CD4-positive, alpha-beta T cell treated with Interleukin-10 for 1 hour (primary cell): ENCODE results near the gene ZBTB7B.

Experiments used
- DNase-seq: peaks from one replicate; pipeline ENCODE4 v3.0.0-alpha.2; 2020

ZBTB7B gene

DNA sequence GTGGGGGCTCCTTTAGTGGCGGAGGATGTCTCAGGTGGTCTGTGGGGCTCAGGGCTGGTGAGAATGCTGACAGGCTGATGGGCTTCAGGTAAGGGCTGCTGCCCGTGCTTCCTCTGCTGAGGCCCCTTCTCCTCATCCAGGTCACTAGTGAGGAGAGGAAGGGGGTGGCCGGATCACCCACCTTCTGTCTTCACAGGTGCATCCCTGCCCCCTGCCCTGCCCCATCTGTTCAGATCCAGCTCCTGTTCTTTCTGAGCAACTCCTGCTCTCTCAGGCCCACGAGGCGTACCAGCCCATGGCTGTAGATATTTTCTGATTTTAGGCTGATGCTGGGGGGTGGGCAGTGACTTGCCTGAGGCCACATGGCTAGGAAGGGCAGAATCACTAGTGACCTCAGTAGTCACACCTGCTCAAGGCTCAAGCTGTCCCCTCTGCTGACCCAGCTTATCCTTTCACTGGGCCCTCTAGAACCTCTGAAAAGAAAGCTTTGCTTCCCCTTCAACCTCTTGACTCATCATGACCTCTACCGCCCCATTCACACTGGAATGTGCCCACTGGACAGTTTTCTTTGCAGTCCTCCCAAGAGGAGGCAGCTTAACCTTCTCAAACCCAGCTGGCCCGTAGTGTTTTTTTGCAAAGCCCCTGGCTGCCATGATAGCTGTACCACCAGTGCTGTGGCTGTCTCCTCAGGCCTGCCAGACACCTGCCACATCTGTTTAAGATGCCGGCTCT is 16.2 kb downstream of the ZBTB7B start:
- DNase-seq: no peak

DNA sequence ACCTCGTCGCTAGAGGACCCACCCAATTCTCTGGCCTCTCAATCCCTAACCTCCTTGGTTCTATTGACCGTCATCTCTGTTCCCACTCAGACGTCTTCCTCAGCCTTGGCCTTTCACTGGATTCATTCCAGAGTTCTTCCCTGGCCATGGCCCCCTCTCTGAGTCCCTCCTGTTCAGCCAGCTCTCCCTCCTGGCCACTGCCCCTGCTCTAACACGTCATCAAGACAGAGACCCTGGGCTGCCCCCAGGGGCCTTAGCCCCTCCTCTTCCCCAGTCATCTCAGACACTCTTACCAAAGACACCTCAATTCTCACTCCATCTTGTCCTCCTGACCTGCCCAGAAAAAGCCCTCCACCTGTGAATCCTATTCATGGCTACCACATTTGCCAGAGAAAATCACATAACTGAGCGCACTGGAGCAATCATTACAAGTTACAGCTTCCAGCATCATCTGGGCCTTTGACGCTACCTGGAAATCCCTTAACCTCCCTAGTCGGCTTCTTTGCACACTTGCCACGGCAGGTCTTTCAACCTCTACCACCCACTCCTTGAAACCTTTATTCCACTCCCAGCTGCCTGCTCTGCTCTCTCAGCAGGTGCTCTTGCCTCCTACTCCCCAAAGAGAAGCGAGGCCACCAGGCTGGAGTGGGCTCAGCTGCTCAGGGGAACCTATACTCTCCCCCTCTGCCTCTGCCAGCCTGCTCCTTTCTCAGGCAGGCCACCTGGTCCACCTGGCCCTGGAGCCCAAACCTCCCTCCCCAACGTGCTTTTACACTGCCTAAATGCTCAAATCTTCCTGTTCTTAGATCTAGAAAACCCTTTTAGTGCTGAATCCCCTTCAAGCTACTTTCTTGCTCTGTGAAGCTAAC is 17.0 kb downstream of the ZBTB7B start:
- DNase-seq: no peak

DNA sequence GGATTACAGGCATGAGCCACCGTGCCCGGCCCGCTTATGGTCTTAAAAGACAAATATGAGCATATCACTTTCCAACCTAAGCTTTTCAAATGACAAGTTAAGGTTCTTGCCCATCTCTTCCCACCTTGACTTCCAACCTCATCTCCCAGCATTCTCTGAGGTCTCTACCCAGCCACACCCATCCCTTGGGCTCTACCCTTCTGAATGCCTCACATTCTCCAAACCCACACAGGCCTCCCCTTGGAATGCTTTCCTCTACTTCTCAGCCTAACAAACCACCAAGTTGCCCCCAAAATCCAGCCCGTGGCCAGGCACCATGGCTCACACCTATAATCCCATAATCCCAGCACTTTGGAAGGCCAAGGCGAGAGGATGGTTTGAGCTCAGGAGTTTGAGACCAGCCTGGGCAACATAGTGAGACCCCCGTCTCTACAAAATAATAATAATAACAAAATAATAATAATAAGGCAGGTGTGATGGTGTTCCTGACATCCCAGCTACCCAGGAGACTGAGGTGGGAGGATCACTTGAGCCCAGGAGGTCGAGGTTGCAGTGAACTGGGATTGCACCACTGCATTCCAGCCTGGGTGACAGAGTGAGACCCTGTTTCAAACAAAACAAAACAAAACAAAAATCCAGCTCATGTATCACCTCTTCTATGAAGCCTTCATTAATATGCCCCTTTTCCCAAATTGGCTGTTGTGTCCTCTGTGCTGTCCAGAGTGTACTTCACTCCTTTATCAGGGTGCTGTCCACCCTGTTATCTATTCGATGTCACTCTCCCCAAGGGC is 19.7 kb downstream of the ZBTB7B start:
- no peak for DNase-seq

DNA sequence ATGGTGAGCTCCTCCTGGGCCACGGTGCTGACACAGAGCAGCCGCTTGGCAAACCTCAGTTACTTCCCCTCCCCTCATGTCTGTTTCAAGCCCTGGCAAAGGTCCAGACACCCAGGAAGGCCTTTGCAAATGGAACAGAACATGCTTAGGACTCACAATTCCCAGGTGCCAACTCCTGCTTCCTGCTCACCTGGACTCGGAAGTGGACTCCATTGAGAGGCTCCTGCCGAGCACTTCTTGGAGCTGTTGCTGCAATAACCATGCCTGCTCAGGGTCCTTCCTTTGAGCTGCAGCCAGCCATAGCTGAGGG is 20.3 kb downstream of the ZBTB7B start:
- DNase-seq: no peak

DNA sequence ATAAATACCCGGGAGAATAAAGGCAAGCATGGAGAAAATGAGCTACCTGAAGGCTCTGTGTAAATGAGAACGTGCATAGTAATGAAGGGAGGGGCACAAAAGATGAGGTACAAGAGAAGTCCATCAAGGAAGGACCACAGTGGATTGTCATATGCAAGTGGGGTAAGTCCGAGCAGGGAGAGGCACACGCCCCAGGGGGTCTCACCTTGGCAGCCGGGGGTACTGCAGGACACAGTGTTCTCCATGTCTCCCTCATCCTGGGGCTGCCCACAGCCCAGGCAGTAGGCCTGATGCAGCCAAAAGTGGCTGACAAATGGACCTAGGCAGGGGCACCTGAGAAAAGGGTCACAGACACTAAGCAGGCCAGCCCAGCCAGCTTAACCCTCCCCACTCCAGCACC is 21.0 kb downstream of the ZBTB7B start:
- no peak for DNase-seq

DNA sequence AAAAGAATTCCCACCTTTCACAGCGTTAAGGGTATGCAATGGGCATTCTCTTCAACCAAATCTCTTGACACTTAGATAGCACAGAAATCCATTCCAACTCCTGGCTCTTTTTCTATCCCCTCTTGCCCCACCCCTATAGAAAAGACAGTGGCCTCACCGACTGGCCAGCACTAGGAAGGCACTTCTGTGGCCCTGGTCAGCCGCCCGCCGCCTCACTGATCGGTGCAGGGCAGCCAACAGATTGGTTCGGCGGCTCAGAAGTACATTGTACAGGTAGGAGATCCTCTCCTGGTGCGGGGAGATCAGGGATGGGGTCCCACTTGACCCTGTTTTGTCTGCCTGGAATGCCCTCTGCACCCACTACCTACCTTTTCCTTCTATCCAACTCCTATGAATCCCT is 21.7 kb downstream of the ZBTB7B start:
- DNase-seq: no peak

DNA sequence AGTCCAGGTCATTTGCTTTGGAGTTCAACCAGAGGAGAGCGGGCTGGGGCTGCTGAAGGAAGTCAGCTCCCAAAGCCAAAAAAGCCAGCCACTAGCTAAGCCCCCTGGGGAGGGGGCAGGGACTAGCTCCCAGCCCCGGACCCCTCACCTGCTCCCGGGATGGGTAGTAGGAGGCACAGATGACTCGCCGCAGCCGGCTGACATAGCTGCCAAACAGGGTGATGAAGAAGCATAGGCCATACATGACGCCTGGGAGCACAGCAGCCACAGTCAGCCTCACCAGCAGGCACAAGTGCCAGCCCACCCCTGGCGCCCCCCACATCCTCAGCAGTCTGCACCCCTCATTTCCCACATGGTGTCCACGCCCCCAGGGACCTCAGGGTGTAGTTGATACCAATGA is 23.6 kb downstream of the ZBTB7B start:
- DNase-seq: no peak

DNA sequence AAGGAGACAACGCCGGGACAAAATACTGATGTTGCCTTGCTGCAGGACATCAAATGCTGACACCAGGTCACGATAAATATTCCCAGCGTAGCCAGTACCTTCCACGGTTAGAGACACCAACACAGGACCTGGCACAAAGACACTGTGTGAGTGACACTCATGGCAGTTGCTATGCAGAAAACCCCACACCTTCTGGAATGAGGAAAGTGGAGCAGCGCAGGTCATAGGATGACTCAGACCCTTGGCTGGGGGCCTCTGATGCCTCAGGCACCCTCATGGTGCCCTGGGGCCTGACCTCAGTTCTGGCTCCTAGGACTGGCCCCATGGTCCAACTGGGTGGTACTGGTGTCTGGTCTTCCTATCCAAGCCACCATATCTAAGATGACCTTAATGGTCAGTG is 24.0 kb downstream of the ZBTB7B start:
- no peak for DNase-seq

DNA sequence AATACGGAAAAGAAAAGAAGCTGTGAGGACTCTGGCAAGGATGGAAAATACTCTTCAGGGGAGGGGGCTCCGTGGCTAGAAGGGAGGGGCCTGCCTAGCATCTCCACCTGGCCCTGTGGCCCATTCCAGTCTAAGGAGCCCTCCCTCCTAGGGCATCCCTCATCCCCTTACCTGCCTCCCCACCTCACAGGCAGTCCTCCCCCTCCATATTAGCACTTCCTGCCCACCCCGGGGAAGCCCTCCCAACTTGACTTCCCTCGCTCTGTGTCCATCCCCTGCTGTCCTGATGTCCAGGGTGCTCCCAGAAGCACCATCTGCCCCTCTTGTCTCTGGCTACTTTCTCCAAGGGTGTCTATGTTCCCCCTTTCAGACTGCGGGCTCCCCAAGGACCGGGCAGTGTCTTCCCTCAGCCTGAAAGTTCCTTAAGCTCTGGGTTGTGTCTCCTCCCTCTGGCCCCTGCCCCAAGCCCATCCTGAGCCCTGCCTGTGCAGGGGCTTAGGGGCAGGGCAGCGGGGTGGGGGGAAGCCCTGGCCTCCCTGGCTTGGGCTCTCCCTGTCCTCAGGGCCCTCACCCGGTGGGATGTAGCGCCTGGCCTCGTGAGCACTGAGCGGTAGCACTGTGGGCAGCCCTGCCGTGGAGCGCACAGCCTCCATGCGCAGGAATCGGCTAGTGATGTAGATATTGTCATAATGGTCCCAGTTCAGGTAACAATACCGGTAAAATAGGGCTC is 27.1 kb downstream of the ZBTB7B start:
- DNase-seq: no peak

DNA sequence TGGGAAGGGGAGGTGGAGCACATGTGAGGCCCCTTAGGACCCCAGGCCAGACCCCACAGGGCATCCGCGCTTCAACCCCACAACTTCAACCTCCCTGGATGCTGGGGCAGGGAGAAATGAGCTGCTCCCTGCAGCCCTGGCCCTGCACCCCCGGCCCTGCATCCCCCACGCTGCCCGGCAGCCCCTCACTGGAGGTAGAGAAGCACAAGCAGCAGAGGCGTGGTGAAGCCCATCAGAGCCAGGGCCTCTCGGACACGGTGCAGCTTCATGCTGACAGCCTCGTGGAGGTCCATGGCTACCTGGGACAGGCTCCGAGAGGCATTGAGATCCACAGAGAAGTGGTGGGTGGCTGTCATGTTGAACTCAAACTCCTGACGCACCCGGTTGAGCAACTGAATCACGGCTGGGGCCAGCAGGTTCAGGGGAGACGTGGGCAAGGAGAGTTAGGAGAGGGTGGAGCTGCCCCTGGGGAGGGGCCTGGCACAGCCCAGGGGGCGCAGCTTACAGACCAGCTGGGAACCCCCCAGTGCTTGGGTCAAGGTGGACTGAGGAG is 27.7 kb downstream of the ZBTB7B start:
- no peak for DNase-seq

DNA sequence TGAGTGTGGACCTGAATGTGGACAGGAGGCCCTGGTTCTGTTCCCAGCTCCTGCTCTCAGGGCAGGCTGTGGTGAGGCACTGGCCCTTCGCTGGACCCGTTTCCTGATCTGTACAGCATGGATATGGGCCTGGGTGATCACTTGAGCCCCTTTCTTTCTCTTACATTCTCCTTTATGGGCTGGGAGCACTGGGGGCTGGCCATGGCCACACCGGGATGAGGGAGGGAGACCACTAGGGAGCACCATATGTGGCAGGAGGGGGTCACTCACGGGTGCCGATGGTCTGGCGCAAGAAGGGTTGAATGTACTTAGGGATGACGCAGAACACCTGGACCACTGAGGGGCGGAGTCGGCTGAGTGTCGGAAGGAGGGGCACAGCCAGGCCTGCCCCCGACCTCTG is 28.3 kb downstream of the ZBTB7B start:
- no peak for DNase-seq

DNA sequence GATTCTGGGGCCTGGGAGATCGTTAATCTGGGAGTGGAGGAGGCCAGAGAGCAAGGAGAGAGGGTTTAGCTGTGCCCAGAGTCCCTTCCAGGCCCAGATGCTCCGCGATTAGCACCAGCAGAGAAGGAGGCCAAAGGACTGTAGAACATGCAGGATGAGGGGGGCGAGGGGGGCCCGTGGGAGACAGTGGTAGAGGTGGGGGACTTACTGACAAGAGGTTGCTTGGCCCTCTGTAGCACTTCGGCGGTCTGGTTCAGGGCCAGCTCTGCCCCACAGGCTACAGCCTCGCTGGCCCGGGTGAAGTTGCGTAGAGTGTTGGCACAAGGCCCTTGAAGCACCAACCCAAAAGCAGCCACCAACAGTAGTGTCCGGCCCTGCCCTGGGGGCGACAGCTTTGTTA is 30.3 kb downstream of the ZBTB7B start:
- DNase-seq: no peak

DNA sequence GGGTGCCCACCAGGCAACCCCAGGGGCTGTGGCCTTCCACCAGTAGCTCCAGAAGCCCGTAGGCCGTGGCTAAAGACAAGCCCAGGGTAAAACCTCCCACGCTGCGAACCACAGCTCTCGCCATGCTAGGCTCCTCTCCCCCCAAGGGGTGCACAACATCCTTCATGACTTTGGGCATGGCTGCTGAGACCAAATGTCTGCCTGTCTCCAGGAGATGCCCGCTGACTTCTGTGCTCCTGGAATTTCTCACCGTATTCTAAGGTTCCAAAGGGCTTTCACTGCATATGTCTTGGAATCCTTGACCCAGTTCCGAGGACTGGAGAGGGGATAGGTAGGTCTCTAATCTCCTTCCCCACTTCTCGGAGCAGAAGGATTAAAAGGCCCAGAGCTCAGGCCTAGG is 30.9 kb downstream of the ZBTB7B start, which contains the start of the genes DCST1 and DCST2:
Gene DCST1 (plus strand): TSS at position 301 of the 400 bp plus-strand sequence. CDS start 213 bp downstream, outside the sequence.
Gene DCST2 (minus strand): TSS at position 258 of the 400 bp plus-strand sequence. CDS start 80 bp downstream, at position 178.
- DNase-seq: no peak

DNA sequence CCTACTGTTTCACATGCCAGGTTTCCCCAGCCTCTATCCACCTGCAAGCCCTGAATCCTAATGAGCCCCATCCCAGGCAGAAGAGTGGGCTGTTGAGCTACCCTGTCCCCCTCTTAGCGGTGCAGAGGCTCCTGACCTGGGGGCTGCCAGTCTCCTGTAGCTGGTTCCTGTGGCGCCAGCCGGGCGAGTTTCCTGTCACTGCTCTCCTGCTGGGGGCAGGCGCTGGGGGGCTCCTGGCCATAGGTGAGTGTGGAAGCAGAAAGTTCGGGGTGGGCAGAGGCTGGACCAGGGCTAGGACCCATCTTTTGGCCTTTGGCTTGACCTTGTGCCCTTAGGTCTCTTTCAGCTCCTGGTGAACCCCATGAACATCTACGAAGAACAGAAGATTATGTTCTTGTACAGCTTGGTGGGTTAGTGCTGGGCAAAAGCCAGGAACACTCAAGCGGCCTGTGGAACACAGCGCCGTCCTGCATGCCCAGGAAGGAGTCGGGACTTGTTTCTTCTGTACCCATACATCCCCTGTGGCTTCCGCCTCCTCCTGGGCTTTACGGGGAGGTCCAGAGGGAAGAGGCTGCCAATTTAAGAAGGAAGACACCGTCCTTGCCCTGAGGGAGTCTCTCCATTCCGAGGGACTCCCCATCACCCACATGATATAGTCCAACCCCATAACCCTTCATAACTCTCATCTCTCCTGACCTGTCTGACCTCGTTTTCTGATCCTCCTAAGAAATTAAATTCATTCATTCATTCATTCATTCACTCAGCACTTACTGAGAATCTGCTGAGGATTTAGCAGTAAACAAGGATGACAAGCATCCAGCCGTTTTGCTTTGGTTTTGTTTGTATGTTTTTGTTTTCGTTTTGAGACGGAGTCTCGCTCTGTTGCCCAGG is 32.0 kb downstream of the ZBTB7B start:
- no peak for DNase-seq

DNA sequence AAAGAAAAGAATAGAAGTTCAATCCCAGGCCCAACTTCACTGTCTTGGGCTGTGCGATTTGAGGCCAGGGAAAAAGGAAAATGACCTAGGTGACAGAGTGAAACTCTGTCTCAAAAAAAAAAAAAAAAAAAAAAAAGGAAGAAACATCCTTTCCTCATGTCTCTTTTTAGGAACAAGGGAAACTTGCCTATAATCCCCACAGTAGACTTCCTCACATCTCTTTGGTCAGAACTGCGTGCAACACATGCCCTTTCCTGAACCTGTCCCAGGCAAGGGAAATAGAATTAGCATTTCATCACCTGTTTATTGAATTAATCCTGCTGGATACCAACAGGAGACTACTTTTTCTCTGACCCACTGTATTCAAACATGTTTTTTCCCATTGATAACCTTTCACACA is 33.3 kb downstream of the ZBTB7B start:
- DNase-seq: no peak

DNA sequence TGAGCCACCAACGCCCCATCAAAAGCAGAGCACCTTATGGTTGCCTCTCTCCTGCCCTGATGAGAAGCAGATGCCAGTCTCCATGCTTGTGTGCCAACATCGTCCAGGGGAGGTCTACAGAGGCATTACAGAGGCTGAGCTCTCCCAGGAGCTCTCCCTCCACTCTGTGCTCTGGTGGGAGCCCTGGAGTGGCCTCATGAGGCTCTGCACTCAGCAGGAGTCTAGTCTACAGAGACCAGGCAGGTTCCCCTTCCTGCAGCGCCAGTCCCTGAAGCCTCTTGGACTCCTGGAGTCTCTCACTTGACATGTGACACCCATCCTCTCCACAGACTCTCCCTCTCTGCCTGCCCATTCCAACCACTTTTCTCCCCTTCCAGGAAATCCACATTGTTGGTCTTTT is 34.4 kb downstream of the ZBTB7B start:
- DNase-seq: no peak

DNA sequence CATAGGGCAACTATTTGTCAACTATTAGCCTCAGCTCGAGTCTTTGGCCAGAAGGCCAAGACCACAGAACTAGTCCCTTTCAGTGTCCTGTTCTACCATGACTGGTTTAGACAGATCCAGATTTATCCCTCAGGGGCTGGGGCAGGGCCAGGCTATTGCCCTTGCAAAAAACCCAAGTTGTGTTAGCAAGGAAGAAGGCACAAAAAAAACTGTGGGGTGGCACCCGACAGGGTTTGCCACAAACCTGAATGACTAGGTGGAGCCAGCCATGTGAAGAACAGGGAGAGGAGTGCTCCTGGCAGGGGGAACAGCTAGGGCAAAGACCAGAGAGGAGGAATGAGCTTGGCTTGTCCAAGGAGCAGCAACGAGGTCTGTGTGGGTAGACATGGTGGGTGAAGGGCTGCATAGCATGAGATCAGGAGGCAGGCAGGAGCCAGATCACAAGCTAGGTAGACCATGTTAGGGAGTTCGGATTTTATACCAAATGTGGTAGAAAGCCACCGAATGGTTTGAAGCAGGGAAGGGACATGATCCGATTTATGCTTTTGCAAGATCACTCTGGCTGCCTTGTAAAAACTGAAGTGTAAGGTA is 35.3 kb downstream of the ZBTB7B start:
- DNase-seq: no peak

DNA sequence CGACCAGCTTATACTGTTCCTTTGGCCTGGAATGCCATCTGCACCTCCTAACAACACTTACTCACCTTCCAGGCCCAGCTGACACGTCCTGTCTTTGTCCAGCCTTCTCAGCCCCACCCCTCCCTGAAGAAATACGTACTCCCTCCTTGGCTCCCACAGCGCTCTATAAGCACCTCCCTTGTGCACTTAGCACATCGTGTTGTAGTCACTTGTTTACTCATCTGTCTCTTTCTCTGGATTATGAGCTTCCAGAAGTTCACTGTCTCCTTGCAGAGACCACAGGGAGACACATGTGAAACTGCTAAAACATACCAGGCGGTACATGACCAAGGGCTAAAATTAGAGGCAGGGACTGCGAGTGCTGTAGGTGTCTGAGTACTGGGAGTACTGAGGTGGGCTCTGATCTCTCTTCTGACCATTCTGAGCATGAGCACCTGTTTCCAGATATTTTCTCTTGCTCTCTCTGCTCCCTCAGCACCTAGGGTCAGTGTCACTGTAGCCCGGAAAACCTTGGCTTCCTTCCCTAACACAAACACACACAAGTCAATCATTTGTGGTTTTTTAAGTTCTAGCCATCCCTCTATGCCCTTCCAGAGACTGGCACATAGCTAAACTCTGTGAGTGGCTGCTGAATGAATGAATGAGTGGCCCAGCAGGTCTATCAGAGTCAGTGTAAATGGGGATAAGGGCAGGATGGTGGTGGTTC is 36.2 kb downstream of the ZBTB7B start:
- no peak for DNase-seq

DNA sequence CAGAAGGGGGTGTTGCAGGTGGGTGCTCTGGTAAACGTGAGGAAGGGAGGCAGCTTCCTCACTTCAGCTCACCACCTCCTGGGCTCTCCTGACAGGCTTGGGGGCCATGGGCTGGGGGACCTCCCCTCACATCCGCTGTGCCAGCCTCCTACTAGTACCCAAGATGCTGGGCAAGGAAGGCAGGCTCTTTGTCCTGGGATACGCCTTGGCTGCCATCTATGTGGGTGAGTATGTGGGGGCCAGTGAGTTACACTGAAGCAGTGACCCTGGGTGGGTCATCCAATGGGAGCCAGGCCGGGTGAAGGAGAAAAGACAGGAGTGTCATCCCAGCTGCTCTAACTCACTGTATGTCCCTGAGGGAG is 36.7 kb downstream of the ZBTB7B start:
- DNase-seq: no peak

DNA sequence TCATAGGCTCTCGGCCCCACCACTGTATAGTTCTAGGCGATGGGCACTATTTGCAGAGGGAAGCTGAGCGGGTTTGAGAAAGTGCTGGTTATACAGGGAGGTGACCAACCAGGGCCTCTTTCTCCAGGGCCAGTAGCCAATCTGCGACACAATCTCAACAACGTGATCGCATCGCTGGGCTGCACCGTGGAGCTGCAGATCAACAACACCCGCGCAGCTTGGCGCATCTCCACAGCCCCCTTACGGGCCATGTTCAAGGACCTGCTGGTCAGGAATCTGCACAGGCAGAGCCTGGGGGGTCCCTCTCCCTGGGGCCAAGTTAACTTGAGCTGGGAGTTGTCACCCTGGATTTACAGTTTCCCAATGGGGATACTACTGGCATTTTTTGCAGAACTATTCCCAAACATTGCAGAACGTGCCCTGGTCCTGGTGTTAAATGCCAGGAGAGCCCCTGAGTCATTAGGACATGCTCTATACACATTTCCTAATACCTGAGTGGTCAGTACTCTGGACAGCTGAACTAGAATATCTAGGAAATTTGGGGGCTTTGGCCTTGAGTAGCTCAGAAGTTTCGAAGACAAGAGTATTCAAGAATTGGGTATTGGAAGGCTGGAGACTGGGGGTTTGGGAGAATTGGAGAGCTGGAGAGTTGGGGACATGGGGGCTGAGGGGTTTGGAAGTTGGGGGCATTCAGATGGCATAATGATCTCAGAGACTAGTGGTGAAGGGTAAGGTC is 37.9 kb downstream of the ZBTB7B start:
- DNase-seq: no peak
